IPS-20b (cell line): ENCODE data around the gene DAB2IP.

Source experiments
- H3K27ac ChIP-seq: one replicate; pipeline ENCODE4 v1.5.1; 2013; ENCODE audit warnings: low read length
- H3K27me3 ChIP-seq: 2 replicates; pipeline ENCODE4 v1.6.1; 2013; ENCODE audit warnings: mild to moderate bottlenecking, low read length, inconsistent platforms; ENCODE audit not compliant: insufficient read depth
- H3K36me3 ChIP-seq: 2 replicates; pipeline ENCODE4 v1.6.1; 2013; ENCODE audit warnings: low read depth, mild to moderate bottlenecking, inconsistent platforms, low read length, moderate library complexity; ENCODE audit not compliant: insufficient read depth
- H3K4me1 ChIP-seq: 2 replicates; pipeline ENCODE4 v1.6.1; 2013; ENCODE audit warnings: mild to moderate bottlenecking, control low read depth, inconsistent platforms, low read length, moderate library complexity; ENCODE audit not compliant: insufficient read depth
- H3K4me3 ChIP-seq: 2 replicates; pipeline ENCODE4 v1.5.1; 2013; ENCODE audit warnings: mild to moderate bottlenecking, low read length, inconsistent platforms
- H3K9ac ChIP-seq: 2 replicates; pipeline ENCODE4 v1.6.1; 2013; ENCODE audit warnings: low read depth, mild to moderate bottlenecking, inconsistent platforms, low read length, moderate library complexity
- H3K9me3 ChIP-seq: 2 replicates; pipeline ENCODE4 v1.6.1; 2013; ENCODE audit warnings: mild to moderate bottlenecking, low read depth, low read length, inconsistent platforms; ENCODE audit not compliant: insufficient read depth

DAB2IP gene

DNA sequence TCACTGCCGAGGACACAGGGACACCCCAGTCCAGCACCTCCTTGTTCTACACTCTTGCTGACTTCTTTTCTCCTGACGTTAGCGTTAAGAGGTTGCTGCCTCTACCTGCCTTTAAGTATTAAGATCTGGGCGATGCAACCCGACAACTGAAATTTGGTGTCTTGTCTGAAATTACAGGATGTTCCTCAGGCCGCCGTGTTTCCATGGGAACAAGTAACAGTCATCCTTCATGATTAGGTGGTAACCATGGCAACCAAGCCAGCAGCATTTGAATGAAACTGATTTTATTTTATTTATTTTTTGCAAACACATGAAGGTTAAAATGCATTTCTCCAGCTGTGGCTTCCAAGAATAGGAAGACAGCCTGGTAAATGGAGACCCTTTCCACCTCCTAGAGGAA is 20.8 kb downstream of the DAB2IP start:
- Histone ChIP-seq H3K36me3 (no peaks in the 10 kb centered on the region), H3K27ac (no peak overlapping the region), H3K9me3 (no peaks in the 10 kb centered on the region), H3K27me3 (no peaks in the 10 kb centered on the region), H3K9ac (no peak overlapping the region), H3K4me3 (no peak overlapping the region), H3K4me1 (peaks cover 14% of the 10 kb centered on the region)

DNA sequence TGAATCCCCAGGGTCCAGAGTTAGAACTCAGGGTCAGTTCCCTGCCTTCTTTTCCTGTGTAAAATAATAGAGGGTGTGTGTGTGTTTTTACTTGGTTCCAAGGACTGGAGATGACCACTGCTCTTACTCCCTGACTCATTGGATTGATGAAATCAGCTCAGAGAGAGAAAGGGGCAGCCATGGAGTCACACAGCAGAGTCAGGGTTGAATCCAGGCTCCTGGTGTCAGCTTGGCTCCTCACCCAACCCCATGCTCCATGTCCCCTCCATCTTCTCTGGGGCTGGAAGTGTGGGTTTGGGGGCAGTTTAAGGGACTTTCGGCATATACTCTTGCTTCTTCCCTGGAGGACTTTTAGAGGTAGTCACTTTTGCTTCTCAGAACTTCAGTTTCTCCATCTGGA is 21.6 kb downstream of the DAB2IP start:
- H3K27ac ChIP-seq, result no peak overlapping the region
- no peak overlapping the region for H3K9ac ChIP-seq
- peaks cover 14% of the 10 kb centered on the region for H3K4me1 ChIP-seq
- H3K4me3 ChIP-seq, result no peak overlapping the region
- no peaks in the 10 kb centered on the region for H3K27me3 ChIP-seq
- no peaks in the 10 kb centered on the region for H3K9me3 ChIP-seq
- H3K36me3 ChIP-seq, result no peaks in the 10 kb centered on the region

DNA sequence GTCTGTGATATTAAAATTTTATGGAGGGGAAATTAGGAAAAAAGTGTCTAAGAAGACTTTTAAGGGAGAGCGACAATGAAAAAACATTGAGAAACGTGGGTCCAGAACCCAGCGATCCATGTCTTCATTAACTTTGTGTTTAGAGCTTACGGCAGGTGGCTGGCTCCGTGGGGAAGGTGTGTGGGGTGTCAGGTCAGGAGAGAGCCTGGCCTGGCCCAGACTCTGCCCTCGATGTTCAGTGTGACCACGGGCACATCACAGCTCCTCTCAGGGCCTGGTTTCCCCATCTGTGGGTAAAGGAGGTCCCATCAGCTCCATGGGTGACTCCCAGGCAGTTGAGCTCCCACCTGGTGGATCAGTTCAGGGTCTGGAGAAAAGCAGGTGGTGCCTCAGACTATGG is 22.1 kb downstream of the DAB2IP start:
- Histone ChIP-seq H3K36me3 (0 out of 2 replicates have a peak, but pooled peaks cover 5% of the 10 kb centered on the region), H3K9me3 (no peaks in the 10 kb centered on the region), H3K9ac (no peak overlapping the region), H3K27ac (no peak overlapping the region), H3K4me3 (no peak overlapping the region), H3K27me3 (no peaks in the 10 kb centered on the region), H3K4me1 (peaks cover 14% of the 10 kb centered on the region)

DNA sequence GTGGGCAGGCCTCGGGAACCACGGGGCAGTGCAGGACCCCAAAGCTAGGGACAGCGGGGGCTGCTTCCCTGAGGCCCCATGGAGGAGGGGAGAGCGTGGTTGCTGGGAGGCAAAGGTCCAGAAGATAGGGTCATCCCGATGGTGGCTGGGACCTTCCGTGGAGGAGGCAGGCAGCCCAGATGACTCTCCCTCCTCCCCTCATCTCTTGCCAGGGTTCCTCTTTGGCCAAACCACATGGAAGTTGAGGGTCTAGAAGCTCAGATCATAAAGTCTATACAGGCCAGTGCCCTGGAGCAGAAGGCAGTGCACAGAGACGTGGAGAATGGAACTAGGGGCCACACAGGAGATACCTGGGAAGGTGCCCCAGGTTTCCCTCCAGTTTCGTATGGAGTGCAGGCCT is 22.6 kb downstream of the DAB2IP start:
- Histone ChIP-seq H3K36me3 (0 out of 2 replicates have a peak, but pooled peaks cover 10% of the 10 kb centered on the region), H3K4me1 (peaks cover 14% of the 10 kb centered on the region), H3K9ac (no peak overlapping the region), H3K27me3 (no peaks in the 10 kb centered on the region), H3K27ac (no peak overlapping the region), H3K4me3 (no peak overlapping the region), H3K9me3 (no peaks in the 10 kb centered on the region)

DNA sequence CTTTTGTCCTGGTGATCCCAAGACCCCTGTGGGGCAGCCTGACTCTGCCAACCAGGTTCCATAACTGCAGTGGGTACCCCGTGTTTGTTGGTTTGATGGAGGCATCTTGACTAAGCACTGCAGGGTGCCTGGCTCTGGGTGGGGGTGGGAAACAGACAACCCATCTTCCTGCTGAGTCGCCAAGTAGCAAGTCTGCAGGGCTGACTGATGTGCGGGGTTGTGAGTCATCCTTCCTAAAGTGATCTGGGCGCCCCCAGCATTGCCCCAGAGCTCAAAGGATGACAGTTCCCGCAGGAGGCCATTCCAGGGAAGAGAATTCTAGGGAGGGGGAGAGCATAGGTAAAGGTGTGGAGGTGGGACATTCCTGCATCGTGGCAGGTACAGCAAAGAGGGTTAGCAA is 23.5 kb downstream of the DAB2IP start:
- peaks cover 12% of the 10 kb centered on the region; the same call in 1 of the 2 replicates for H3K36me3 ChIP-seq
- no peak overlapping the region for H3K4me3 ChIP-seq
- no peak overlapping the region for H3K9ac ChIP-seq
- H3K9me3 ChIP-seq, result no peaks in the 10 kb centered on the region
- no peaks in the 10 kb centered on the region for H3K27me3 ChIP-seq
- H3K27ac ChIP-seq, result no peak overlapping the region
- peaks cover 14% of the 10 kb centered on the region for H3K4me1 ChIP-seq

DNA sequence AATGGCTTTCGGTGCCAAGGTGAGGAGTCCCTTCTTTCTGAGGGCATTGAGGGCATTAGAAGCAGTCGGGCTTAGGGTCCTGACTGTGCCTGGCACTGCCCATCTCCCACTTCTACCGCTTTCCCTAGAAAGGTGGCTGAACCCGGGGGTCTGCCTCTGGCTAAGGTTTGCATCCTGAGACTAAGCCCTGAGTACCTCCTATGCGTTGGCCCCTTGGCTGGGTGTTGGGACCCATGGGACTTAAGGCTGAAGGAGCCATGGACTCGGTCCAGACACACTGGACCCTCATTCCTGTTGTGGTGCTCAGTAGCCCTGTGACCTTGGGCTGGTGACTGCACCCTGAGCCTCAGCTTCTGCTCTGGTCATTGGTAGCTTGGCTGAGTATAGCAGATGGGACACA is 23.9 kb downstream of the DAB2IP start:
- peaks cover 14% of the 10 kb centered on the region for H3K4me1 ChIP-seq

DNA sequence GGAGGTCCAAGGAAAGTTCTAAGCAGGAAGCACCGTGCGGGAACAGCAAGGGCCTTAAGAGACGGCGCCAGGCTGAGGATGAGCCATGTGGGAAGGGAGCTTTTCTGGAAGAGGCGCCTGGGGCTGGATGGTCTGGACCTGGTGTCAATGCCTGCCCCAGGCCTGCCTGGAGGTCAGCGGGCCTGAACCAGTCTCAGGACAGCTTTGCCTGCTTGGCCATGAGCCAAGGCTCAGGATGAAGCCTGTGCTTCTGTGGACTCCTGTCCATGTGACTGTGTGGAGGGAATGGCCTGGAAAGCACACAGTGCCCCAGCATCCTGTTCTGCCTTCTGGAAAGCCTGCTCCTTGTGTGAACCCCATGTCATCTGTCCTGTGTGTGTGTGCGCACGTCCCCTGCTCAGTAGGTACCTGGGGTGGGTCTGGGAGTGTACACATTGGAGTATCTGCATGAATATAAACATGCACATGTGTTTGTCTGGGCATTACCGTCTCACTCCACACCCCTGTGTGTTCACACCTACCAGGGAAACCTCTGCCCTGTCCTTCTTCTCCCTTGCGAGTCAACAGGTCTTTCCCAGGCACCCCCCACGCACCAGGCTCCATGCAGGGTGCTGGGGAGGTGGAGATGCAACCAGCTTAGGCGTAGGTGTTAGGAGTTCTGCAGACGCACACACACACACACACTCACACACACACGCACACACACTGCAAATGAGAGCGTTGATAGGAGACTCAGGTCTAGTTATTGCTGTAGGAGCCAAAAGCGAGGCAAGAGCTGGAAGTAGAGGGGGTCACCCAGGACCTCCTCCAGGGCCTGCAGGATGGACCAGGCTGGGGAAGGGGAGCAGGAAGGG is 24.8 kb downstream of the DAB2IP start:
- H3K4me3 ChIP-seq, result no peak overlapping the region
- no peaks in the 10 kb centered on the region for H3K27me3 ChIP-seq
- H3K9me3 ChIP-seq, result no peaks in the 10 kb centered on the region
- H3K9ac ChIP-seq, result no peak overlapping the region
- peaks cover 17% of the 10 kb centered on the region for H3K36me3 ChIP-seq
- peaks cover 14% of the 10 kb centered on the region for H3K4me1 ChIP-seq
- H3K27ac ChIP-seq, result no peak overlapping the region

More for the DNA sequence above, 23.9 kb downstream of the DAB2IP start:
- H3K27ac ChIP-seq, result no peak overlapping the region
- no peak overlapping the region for H3K4me3 ChIP-seq
- no peaks in the 10 kb centered on the region for H3K9me3 ChIP-seq
- no peak overlapping the region for H3K9ac ChIP-seq
- H3K36me3 ChIP-seq, result peaks cover 12% of the 10 kb centered on the region; the same call in 1 of the 2 replicates
- no peaks in the 10 kb centered on the region for H3K27me3 ChIP-seq

DNA sequence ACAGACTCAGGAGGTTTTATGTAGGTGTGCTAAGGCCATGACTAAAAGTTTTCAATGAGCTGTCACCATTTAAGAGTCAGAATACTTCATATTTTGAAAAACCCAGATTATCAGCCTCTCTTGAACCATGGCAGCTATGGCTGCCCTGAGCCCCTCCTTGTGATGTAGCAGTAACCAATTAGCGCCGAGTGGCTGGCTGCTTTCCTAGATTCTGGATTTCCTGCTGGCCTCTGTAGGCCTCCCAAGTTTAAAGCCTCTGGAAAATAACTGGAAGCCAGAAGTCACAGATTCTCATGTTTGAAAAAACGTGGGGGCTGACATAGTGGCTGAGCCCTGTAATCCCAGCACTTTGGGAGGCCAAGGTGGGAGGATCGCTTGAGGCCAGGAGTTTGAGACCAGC is 25.5 kb downstream of the DAB2IP start:
- H3K36me3 ChIP-seq, result peaks cover 17% of the 10 kb centered on the region
- no peak overlapping the region for H3K9ac ChIP-seq
- H3K27ac ChIP-seq, result no peak overlapping the region
- H3K4me1 ChIP-seq, result peaks cover 14% of the 10 kb centered on the region
- no peaks in the 10 kb centered on the region for H3K9me3 ChIP-seq
- no peak overlapping the region for H3K4me3 ChIP-seq
- no peaks in the 10 kb centered on the region for H3K27me3 ChIP-seq

DNA sequence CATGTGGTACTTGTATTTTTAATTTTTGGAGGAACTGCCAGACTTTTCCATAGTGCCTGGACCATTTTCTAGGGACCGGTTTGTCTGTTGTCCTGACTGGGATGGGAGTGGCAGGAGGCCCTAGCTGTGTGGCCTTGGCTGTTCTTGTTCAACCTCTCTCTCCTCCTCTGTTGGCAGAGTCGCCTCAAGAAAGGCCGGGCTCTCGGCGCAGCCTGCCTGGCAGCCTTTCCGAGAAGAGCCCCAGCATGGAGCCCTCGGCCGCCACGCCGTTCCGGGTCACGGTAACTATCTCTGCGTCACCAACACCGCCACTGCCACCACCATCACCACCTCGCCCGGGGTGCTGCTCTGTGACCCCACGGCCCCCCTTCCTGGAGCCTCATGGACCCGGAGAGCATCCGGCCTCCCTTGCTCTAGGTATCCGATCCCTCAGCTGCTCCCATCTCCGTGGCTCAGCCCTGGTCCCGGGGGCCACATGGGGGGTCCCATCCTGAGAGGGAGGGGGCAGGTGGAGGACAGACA is 27.1 kb downstream of the DAB2IP start:
- H3K27me3 ChIP-seq, result no peaks in the 10 kb centered on the region
- H3K9ac ChIP-seq, result no peak overlapping the region
- H3K4me3 ChIP-seq, result no peak overlapping the region
- H3K4me1 ChIP-seq, result peaks cover 14% of the 10 kb centered on the region
- H3K36me3 ChIP-seq, result peaks cover 17% of the 10 kb centered on the region
- no peaks in the 10 kb centered on the region for H3K9me3 ChIP-seq
- H3K27ac ChIP-seq, result no peak overlapping the region

DNA sequence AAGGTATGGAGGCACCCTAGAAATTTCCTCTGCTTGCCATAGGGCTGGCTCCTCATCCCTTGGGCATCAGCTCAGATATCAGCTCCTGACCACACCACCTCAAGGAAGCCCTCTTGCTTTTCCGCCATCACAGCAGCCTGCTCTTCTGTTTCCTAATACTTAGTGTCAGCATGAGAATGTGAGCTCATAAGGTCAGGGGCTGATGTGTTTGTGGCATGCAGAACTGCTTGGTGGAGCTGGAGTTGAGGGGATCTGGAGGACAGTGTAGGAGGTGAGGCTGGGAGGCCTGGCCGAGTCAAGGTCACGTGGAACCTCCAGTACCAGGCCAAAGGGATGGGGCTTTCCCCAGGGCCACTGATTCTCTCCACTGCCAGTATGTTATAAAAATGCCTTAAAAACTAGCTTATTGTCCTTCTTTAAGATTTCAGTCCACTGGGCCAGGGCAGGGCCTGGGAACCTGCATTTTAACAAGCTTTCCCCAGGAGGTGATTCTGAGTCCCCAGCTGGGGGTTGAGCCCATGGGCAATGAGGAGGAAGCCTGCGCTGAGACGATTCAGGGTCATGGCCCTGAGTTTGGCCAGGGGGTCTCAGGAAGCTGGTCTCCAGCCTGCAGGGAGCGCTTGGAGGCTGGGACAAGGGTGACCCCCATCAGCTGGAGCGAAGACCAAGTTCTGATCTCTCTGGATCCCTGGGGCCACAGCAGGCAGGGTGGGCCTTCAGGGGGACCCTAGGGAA is 28.6 kb downstream of the DAB2IP start:
- Histone ChIP-seq H3K9ac (no peak overlapping the region), H3K4me1 (peaks cover 7% of the 10 kb centered on the region), H3K27ac (no peak overlapping the region), H3K27me3 (no peaks in the 10 kb centered on the region), H3K36me3 (peaks cover 17% of the 10 kb centered on the region), H3K9me3 (no peaks in the 10 kb centered on the region), H3K4me3 (no peak overlapping the region)

DNA sequence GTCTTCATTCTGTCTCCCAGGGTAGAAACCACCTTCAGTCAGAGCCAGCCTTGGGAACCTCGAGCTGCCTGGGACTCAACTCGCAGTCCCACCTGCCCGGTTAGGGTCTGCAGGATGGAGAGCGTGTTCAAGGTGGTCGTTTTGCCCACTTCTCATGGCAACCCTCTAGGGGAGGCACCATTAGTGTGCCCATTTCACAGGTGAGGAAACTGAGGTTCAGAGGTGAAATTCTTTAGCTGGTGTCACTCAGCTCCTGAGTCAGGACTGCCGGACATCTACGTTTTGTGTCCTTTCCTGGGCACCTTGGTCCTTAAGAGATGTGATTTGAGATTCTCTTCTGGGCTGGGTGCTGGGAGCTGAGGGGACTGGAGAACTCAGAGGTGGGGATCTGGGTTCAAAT is 30.0 kb downstream of the DAB2IP start:
- Histone ChIP-seq H3K4me1 (no peaks in the 10 kb centered on the region), H3K27me3 (no peaks in the 10 kb centered on the region), H3K9ac (no peak overlapping the region), H3K4me3 (no peak overlapping the region), H3K36me3 (peaks cover 17% of the 10 kb centered on the region), H3K27ac (no peak overlapping the region), H3K9me3 (no peaks in the 10 kb centered on the region)

DNA sequence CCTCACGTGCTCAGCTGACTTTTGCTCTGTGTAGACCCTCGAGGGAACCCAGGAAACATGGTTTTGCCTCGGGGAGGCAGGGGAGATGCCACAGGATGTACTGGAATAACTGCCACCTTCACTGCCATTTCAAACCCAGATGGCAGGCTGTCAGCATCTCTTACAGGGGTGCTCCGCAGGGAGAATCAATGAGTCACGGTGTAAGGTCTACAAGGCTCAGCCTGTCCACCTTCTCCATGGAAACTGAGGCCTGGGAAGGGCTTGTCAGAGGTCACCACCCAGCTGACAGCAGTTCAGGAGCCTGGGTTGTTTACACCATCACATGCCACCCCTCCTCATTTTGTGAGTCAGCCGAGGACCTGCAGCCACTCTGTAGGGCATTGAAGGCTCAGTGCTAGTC is 30.8 kb downstream of the DAB2IP start:
- H3K27ac ChIP-seq, result no peak overlapping the region
- no peak overlapping the region for H3K4me3 ChIP-seq
- peaks cover 17% of the 10 kb centered on the region for H3K36me3 ChIP-seq
- no peak overlapping the region for H3K9ac ChIP-seq
- no peaks in the 10 kb centered on the region for H3K4me1 ChIP-seq
- no peaks in the 10 kb centered on the region for H3K9me3 ChIP-seq
- no peaks in the 10 kb centered on the region for H3K27me3 ChIP-seq
